Hippocampal formation (tissue), 2 donors: ENCODE measurements around the gene TDRD9.
"Not testable (repeated sequence)": the region's sequence is repeated elsewhere in the genome, so short reads cannot be mapped to it uniquely, and the experiment has no call there.

Experiments used
- DNase-seq, 2 donors: peaks; one replicate each; lab custom pipeline; 2025; lab: John Stamatoyannopoulos, UW

The TDRD9 gene, protein sequence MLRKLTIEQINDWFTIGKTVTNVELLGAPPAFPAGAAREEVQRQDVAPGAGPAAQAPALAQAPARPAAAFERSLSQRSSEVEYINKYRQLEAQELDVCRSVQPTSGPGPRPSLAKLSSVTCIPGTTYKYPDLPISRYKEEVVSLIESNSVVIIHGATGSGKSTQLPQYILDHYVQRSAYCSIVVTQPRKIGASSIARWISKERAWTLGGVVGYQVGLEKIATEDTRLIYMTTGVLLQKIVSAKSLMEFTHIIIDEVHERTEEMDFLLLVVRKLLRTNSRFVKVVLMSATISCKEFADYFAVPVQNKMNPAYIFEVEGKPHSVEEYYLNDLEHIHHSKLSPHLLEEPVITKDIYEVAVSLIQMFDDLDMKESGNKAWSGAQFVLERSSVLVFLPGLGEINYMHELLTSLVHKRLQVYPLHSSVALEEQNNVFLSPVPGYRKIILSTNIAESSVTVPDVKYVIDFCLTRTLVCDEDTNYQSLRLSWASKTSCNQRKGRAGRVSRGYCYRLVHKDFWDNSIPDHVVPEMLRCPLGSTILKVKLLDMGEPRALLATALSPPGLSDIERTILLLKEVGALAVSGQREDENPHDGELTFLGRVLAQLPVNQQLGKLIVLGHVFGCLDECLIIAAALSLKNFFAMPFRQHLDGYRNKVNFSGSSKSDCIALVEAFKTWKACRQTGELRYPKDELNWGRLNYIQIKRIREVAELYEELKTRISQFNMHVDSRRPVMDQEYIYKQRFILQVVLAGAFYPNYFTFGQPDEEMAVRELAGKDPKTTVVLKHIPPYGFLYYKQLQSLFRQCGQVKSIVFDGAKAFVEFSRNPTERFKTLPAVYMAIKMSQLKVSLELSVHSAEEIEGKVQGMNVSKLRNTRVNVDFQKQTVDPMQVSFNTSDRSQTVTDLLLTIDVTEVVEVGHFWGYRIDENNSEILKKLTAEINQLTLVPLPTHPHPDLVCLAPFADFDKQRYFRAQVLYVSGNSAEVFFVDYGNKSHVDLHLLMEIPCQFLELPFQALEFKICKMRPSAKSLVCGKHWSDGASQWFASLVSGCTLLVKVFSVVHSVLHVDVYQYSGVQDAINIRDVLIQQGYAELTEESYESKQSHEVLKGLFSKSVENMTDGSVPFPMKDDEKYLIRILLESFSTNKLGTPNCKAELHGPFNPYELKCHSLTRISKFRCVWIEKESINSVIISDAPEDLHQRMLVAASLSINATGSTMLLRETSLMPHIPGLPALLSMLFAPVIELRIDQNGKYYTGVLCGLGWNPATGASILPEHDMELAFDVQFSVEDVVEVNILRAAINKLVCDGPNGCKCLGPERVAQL (N-terminal part only)

GRCh38 chr14:103928011-103928890 is at the start of gene TDRD9:
TDRD9 (plus strand) TSS chr14:103928456; CDS start chr14:103928510, 54 bp downstream.
- no peak for DNase-seq

DNA sequence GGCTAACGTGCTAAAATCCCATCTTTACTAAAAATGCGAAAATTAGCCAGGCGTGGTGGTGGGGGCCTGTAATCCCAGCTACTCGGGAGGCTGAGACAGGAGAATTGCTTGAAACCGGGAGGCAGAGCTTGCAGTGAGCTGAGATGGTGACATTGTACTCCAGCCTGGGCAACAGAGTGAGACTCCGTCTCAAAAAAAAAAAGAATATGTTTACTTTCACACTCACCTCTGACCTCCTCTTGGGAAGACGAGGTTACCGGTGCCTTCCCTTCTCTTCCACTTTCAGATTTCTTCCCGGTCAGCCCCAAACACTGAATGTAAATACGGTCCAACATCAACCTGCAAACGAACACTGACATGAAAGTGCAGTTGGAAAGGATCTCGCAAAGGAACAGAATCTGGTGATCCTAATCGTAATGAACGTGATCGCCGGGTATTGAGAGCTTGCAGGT is 49.1 kb upstream of the TDRD9 start:
- DNase-seq = no peak

DNA sequence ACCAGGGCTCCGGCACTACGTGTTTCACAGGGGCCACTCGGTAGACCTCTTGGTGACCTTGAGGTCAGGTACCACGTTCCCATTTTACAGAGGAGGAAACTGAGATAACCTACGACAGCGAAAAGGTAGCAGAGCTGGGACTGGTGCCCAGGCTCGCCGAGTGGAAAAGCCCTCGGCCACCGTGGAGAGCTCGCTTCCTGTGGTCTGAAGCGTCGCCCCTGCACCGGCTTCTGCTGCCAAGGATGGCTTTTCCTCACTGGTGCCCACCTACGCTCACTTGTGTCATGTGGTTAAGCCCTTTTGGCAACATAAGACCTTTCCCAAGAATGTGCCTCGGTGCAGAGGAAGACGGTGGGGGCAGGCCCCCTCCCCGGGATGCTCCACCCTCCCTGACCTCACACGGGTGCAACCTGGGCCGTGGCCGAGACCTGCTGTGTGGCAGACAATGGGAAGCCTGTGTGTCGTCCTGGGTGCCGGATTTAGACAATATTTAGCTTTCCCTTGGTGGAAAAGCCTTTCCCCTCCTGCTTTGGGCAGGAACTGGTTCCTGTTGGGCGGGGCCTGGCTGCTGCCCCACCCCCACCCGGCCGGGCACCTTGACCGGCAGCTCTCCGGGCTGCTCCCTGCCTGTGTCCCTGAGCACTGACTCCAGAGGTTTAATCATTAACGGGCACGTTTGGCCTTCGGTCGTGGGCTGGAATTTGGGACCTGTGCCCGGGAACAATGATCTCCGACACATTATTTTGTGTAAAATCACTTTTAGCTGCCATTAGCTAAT is 48.5 kb upstream of the TDRD9 start:
- no peak for DNase-seq

DNA sequence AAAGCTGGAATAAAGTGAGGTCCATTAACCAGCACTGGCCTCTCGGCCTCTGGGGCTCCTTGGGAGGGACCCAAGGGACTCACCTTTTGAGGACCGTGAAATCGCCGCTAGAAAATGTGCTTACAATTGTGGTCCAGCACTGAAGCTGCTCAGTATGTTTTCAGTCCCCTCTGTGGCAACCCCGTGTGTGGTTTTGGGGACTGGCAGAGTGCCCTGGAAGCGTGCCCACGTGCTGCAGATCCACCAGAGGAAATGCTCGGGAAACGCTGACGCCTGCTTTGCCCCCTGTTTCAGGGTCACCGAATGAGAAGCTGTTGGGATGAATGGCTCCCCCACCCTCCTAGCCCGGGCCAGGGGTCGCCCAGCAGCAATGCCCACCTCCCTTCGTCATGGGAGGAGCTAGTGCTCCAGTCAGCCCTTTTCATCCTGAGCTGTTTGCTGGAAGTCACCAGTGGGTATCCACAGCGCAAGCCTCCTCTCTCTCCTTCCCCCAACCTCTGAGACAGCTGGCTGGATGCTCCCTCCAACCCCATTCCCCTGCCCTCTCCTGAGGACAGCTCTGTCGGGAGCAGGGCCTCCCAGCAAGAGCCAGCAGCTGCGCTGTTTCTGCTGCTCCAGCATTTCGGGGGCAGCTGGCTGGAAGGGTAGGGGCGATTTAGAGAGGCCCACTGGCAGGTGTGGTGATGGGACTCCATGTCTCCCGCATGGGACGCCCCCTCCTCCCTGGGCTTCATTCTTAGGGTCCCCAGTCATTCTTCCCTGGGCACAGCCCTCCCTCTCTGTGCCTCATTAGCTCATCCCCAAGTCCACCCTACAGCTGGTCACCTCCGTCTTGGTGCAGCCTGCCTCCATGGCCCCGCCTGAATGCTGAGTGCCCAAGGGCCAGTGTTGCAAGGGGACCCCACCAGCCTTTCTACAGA is 47.6 kb upstream of the TDRD9 start:
- DNase-seq = peak; percentile 13 to 41

DNA sequence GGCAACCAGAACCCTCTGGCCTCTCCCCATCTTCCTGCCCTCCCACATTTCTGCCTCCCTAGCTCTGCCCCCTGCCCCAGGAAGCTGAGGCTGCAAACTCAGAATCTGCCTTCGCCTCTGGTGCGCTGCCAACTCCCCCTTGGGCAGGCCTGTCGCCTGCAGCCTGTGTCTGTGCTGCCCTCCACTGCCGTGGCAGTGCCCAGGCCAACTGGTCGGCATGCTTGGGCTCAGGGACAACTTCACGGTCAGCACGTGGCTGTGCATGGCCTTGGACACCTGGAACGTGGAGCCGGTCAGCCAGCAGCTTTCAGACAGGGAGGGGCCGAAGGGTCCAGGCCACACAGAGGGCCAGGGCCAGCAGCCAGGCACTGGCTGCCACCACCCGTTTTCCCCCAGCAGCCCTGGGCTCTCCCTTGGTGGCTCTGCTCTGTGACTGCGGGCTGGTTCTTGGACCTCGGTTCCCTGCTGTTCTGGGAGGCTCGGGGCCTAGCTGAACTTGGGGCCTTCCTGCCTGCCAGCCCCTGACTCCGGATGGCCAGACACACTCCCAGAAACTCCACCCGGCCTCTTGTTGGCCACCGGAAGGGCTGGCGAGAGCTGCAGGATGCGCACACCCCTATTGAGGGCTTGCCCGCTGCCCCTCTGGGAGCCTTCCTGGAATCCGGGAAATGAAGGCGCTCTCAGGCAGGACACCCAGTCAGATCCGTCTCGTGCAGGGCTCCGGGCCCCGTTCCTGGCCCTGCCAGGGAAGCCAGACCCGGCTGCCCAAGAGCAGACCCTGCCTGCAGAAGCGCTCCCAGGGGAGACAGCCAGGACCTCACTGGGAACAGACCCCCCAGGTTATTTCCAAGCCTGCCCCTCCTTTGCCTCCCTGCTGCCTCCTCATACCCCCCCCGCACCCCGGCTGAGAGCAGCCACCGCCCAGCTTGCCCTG is 46.7 kb upstream of the TDRD9 start:
- no peak for DNase-seq

- DNase-seq = no peak
Observed at GRCh38 chr14:103882503-103883262, 45.6 kb upstream of the TDRD9 start.

- DNase-seq = no peak
Observed at GRCh38 chr14:103883263-103883523, 45.1 kb upstream of the TDRD9 start.

- DNase-seq = no peak
Observed at GRCh38 chr14:103884854-103885253, 43.4 kb upstream of the TDRD9 start.

DNA sequence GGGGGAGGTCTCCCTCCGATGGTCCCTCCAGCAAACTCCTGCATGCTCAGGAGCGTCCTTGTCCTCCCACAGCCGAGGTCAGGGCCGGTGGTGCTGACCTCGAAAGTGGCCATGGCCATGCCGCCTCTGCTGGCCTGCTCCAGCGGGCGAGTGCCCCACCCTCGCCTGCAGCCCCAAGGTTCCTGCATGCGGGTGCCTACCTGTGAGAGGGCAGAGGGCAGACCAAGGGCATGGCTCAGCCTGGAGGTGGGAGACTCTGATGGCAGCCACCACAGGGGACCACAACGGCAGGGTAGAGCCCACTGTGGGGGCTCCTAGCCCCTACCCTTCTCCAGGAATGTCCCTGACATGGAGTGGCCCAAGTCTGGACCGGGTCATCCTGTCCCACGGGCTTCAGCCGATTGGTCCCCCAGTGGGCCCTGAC is 42.7 kb upstream of the TDRD9 start:
- no peak for DNase-seq

DNA sequence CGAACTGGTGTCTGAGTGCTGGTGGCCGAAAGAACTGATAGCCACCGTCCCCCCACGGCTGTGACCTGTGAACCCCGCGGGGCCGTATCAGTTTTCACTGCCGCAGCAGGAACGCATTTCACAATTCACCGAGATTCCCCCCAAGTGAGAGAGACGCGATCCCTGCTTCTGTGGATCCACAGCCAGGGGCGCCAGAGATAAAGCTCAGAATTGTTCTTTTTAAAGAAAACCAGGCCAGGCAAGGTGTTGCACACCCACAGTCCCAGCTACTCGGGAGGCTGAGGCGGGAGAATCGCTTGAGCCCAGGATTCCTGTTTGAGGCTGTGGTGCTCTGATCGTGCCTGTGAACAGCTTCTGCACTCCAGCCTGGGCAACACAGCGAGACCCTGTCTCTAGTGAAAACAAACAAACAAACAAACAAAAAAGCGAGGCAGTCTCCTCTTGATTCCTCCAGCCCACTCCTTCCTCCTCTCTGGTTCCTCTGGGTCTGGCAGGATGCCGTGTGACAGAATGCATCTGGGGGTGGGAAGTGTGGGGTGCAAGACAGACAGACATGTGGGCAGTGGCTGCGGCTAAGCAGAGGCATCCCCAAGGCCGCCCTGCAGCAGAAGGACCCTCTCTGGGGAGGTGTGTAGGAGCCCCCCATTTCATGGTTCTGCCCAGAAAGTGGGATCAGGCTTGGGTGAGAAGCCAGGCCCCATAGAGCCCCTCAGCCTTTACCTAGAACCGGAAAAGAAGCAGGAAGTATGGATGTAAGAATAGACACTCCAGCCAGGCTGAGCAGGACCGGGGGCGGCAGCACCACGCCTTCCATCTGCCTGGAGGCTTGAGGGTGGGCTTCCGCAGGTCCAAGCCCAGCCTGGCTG is 41.7 kb upstream of the TDRD9 start:
- peak in 1 of 2 donors; percentile 2 for DNase-seq

GRCh38 chr14:103887170-103887501 is 41.1 kb upstream of the TDRD9 start:
- DNase-seq = no peak

DNA sequence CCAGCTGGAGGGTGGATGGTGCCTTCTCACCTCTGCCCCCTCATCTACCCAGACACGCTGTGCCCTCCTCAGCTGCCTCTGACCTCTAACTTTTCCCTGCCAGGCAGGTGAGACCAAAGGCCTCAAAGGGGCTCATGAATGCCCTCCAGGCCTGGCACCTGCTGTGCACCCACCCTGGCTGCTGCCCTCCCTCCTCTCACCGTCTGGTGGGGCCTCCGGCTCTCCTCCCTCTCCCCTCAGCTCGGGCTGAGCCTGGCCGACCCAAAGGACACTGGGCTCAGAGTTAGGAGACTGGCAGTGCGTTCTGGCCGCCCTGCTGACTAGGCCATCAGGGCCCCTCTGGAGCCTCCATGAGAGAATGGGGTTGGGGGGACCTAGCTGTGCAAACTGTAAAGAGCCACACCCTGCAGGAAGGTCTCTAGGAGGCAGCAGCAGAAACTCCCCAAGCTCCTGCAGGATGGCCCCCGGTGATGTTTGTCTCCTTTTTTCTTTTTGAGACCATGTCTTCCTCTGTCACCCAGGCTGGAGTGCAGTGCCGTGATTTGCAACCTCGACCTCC is 40.6 kb upstream of the TDRD9 start:
- no peak for DNase-seq

GRCh38 chr14:103889002-103889312 is 39.3 kb upstream of the TDRD9 start:
- not testable (repeated sequence) for DNase-seq

DNA sequence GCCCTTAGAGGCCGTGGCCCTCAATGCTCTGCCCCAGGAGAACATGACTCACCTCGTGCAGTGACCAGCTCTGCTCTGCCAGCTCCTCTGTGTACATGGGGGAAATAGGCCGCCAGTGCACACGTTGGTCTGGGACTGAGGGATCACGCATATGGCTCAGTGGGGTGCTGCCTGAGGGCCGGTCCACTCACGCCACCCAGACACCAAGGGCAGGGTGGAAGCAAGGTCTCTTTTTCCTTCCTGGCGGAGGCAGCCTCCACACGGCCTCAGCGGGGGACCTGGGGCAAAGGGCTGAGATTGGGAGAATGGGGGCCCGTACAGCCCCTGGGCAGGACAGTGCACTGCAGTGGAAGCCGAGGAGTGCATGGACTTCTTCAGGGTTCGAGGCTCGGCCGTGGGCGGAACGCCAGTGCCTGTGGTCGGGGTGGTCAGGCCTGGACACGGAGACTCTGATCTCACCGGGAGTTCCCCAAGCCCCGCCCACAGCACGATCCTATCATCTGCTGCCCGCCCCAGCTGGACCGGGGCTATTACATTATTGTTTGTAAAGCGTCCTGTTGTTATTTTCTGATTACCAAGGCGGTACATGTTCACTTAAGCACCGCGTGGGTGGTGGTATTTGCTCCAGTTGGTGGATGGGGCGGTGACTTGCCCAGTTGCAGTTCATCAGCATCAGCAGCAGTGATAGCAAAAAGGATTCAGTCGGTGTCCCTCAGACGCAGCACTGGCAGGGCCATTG is 38.8 kb upstream of the TDRD9 start:
- DNase-seq = no peak

DNA sequence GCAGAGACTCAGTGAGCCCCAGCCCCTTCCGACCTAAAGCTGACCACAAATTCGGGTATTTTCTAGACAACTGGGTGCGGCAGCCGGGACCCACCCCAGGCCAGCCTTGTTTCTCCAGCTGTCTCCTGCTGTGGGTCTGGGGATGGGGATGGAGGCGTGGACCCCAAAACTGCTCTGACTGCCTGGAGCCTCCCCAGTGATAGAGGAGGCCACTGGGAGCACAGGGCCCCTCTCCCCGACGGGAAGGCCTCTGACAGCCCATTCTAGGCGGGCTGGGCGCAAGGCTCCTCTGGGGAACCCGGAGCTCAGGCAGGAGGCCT is 38.2 kb upstream of the TDRD9 start:
- DNase-seq = no peak
